ENCODE data around the gene GTF2H4.

The GTF2H4 gene

DNA sequence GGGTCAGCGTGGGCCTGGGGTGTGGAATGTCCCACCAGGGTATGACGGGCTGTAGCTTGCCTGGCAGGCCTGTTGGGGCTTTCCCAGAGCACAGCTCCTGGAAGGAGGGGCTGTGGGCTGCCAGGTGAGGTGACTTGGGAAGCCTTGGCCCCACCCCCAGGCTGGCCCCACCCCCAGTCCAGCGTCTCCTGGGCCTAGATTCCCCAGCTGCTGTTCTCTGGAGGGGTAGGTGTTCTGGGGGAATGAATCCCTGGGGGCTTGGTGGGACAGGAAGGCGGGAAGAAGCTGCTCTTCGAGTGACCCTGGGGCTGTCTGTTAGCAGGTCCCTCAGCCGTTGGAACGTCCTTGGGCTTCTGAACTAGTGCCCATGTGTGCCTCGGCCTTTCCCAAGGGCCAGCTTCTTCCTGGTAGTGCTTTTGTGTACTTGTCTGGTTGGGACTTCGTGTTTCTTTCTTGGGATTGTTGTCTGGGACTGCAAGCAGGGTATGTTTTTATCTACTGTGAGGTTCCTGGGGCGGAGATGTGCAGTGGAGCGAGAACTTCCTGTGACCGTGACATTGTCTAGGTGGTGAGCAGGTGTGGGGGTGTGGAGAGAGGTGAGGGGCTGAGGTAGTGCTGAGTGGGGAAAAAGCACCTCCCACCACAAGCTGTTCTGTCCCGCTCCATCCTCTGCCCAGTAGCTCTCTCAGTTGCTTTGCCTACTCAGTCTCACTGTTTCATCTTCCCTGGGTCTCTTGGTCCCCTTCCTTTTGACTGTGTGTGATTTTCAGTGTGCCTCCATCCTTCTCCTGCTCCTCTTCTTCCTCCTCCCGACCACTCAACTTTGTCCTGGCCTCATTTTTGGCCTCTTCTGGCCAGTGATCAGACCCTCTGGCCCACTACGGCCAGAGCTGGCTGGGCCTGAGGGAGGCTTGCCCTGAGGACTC, 25.0 kb upstream of the GTF2H4 start:
- DNase-seq = no peak

DNA sequence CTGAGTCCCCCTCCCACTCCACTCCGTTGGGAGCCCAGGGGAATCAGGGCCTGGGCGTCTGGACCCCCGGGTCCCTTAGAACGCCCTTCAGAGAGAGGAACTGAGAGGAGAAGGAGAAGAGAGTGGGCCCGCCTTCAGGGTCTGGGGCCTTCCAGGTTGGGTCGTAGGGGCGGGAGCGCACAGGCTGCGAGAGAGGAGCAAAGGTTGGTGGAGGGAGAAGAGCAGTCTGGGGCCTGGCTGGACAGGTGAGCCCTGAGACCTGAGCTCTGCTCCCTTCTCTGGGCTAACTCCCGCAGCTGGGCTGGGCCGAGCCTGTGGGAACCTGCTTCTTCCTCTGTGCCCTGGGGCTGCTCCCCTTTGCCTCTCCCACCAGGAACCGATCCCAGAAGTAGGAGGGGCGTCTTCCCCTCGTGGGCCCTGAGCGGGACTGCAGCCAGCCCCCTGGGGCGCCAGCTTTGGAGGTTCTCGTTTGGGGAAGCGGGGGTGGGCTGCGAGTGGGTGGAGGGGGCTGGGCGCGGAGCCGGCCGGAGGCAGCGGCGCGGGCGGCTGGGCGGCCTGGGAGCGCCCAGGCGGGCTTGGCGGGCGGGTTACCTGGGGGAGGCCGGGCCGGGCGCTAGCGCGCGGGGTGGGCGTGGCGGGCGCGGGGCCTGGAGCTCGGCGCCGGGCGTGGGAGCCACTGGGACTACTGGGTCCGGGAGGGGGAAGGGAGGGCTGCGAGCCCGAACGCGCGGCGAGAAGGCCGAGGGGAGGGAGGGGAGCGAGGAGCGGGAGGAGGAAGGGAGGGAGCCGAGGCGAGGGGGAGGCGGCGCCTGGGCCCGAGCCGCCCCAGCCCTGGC, 24.1 kb upstream of the GTF2H4 start, which contains the start of gene DDR1:
DDR1 (plus strand) TSS at position 835 of the 836 bp plus-strand sequence. CDS start 4,211 bp downstream, outside the sequence.
- no peak for DNase-seq

DNA sequence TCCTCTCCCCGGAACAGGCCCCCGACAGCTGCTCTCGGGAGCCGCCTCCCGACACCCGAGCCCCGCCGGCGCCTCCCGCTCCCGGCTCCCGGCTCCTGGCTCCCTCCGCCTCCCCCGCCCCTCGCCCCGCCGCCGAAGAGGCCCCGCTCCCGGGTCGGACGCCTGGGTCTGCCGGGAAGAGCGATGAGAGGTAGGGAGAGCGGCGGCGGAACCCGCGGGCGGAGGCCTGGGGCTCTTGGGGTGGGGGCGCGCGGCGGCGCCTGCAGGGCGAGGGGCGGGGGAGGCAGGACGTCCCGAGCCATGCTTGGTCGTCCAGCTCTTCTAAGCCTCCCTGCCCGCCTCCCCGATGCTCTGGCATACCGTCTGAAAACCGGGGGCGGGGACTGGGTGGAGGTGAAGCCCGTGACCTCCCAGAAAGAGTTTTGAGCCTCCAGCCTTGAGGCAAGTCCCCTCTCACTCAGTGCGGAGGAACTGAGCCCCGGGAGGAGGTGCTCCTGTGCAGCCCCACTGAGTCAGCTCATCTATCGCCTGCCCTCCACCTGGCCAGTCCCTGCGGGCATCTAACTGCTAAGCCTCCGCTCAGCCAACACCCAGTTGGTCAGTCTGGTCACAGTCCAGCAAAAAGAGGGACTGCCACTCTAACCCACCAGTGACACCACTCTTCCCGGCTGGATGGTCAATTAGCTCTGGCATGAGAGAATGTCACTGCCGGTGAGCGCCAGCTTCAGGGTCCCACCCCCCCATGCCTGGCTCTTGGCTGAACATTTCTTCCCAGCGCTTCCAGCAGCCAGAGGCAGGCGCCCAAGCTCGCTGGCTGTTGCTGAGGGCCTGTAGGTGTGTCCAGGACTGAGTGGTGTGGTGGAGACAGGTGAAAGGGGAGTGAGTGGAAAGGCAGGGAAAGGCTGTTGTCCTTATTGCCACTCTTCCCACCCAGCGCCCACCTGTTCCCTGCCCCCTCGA, 23.2 kb upstream of the GTF2H4 start:
- DNase-seq = no peak

DNA sequence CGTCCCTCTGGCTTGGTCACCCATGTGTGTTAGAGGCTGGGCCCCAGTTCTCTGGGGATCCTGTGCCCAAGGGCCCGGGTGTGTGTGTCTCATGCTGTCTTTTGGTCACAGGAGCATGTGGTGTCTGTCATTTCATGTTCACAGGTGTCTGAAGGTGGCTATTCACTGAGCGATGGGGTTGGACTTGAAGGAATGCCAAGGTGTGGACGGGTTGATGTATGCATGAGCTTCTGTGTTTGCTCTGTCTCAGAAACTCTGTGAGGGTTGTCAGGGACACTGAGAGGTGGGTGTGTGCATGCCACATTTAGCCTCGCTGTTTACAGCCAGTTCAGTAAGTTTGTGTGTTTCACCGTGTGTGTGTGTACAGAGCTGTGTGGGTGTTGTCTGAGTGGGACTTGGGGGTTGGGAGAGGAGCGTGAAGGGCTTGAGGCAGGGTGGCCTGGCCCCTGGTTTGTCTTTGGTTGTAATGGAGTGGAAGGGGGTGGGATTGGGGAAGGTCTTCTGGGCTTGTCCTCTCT, 22.5 kb upstream of the GTF2H4 start:
- no peak for DNase-seq

DNA sequence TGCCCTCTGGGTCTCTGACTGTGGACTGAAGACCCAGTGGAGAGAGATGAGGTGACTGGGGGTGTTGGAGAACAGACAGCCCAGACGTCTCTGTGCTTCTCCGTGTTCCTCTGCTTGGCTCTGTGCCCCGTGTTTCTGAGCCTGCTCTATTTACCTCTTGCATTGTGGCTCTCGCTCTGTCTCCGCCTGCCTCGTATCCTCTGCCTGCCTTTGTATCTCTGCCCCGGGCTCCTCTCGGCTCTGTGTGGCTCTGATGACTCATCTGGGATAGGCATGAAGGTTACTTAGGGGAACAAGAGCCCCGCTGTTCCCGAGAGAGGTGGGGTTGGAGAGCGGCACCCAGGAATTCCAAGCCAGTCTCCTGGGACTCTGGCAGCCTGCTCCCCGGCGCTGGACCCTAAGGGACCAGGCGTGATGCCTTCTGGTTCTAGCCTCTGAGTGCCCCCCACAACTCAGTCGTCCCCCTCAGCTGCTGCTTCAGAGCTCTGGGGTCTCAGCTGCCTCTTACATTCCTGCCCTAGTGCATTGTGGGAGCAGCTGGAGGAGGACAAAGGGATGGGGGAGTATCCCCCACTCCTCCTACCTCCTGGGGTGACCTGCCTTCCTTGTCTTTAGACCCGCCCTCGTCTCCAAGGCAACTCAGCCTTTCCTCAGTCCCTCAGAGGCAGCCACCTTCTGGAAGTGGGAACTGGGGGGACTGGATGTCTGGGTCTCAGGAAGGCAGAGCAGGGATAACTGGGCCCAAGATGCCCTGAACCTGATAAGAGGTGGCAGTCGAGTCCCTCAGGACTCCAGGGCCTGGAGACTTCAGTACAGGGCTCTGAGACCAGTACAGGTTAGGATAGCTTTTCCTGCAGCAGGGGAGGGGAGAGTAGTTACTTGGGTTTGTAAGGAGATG, 21.8 kb upstream of the GTF2H4 start:
- DNase-seq = no peak

DNA sequence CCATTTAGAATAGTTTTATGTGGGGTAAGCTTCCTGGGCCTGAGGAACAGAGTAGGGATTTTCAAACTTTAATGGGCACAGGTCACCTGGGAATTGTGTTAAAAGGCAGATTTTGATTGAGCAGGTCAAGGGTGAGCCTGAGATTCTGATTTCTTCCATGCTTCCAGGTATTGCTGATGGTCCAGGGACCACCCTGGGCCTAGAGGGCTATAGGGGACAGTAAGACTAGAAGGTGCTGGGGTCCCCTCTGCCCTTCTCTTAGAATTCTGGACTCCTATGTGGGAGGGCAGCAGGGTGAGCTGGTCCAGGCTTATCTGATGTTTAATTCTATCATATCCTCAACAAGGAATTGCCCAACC, 21.1 kb upstream of the GTF2H4 start:
- no peak for DNase-seq

DNA sequence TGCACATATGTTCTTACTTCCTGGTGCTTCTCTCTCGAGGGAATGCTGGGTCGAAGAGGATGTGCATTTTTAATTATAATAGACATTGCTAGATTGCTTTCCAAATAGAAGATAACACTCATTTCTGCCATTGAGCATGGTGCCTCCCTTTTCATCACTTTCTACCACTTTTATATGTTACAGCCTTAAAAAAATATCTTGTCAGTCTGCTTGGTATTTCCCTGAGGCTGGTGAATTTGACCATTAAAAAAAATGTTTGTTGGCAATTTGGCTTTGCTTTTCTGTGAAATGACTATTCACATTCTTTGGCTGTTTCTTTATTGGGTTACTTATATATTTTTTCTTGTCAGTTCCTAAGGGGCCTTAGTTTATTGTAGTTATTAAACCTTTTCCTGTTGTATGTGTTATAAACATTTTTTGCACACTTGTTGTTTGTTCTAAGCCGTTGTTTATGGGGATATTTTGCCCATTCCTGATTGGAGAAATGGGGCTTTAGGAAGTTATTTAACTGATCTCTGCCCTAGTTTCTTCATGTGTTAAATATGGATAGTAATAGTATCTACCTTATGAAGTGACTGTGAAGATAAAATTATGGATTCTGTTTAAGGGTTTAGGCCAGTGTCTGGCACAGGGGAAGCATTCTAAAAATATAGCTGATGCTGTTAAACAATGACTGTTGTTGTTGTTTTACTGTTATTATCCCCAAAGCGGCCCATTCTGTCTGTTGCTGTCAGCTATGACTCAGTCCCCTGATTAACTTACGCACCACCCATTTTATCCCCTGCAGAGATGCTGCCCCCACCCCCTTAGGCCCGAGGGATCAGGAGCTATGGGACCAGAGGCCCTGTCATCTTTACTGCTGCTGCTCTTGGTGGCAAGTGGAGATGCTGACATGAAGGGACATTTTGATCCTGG, 19.8 kb upstream of the GTF2H4 start:
- no peak for DNase-seq

DNA sequence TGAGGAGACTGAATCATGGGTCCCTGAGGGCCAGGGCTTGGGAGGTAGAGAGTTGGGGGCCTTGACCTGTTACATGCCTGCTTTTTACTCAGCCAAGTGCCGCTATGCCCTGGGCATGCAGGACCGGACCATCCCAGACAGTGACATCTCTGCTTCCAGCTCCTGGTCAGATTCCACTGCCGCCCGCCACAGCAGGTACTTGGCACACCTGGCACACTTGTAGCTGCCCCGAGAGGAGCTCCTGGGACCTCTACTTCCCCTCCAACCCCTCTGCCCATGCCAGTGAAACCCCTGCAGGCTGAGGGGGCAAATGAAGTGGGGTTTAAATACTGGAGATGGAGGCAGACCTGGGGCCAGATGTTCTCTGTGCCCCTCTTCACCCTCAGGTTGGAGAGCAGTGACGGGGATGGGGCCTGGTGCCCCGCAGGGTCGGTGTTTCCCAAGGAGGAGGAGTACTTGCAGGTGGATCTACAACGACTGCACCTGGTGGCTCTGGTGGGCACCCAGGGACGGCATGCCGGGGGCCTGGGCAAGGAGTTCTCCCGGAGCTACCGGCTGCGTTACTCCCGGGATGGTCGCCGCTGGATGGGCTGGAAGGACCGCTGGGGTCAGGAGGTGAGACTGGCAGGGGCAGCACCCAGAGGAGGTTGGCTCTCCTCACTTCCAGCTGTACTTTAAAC, 19.1 kb upstream of the GTF2H4 start:
- DNase-seq = no peak

DNA sequence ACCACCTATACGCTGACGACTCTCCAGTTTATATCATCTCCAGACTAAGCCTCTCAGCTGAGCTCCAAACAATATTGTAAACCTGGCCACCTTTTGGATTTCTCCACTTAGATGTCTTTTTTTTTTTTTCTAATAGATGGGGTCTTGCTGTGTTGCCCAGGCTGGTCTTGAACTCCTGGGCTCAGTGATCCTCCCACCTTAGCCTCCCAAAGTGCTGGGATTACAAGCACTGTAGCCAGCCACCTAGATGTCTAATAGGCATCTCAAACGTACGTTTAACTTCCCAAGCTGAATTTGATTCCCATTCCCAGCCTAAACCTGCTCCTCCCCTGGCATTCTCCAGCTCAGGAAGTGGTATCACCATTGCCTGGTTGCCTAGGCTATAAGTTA, 18.5 kb upstream of the GTF2H4 start:
- no peak for DNase-seq

DNA sequence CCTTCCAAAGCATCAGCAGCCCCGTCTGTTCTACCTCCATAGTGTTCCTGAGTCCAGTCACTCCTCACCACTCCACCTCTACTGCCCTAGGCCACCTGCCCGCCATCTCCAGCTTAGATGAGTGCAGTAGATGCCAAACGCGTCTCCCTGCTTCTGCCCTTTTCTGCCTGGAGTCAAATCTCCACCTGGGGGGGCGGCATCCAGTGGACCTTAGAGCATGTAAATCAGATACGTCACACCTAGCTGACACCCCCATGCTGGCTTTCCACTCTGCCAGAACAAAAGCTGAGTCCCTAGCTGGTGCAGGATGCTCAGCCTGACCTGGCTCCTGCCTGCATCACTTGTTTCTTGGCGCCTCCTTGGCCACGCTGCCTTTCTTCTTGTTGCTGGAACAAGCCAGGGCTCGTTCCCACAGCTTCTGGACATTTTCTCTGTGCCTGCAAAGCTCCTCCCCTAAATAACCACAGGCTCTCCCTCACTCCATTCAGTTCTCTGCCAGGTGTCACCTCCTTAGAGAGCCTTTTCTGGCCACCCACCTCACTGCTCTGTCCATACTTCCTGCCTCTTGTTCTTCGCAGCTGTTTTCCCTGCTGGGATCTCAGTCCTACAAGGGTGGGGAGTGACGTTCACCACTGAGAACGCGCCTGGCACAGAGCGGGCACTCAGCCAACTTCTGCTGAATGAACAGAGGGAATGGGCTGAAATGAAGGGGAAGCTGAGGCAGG, 17.9 kb upstream of the GTF2H4 start:
- DNase-seq = no peak

DNA sequence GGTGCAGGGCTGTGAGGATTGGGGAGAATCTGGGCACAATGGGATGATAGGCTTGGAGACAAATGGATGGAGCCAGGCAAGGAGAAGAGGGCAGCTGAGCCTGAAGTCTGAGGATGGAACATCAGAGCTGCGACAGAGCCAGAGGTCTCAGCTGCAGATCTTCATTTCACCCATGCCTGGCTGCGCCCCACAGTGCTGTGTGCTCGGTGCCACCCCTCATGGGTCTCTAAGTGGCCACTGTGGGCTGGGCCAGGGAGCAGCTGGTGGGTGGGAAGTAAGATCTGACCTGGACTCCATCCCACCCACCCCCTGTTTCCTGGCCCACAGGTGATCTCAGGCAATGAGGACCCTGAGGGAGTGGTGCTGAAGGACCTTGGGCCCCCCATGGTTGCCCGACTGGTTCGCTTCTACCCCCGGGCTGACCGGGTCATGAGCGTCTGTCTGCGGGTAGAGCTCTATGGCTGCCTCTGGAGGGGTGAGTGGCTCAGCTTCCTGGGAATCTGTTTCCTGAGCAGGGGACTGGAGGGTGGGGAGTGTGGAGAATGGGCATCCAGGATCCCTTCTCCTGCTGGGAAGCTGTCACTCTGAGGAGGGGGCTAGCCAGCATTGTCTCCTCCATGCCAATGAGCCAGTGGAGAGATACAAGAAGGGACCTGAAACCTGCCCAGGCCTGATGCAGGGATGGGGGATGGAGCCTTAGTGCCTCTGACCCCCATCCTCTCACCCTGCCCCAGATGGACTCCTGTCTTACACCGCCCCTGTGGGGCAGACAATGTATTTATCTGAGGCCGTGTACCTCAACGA, 17.2 kb upstream of the GTF2H4 start:
- no peak for DNase-seq

DNA sequence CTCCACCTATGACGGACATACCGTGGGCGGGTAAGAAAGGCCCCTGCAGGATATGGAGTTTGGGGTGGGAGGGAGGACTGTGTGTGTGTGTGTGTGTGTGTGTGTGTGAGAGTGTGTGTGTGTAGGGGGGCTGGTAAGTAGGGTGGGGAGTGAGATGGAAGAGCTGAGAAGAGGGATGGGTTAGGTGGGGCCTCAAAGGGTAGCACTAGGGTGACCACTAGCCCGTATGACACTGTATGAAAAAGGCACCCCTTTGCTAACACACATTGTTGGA, 16.6 kb upstream of the GTF2H4 start:
- no peak for DNase-seq

DNA sequence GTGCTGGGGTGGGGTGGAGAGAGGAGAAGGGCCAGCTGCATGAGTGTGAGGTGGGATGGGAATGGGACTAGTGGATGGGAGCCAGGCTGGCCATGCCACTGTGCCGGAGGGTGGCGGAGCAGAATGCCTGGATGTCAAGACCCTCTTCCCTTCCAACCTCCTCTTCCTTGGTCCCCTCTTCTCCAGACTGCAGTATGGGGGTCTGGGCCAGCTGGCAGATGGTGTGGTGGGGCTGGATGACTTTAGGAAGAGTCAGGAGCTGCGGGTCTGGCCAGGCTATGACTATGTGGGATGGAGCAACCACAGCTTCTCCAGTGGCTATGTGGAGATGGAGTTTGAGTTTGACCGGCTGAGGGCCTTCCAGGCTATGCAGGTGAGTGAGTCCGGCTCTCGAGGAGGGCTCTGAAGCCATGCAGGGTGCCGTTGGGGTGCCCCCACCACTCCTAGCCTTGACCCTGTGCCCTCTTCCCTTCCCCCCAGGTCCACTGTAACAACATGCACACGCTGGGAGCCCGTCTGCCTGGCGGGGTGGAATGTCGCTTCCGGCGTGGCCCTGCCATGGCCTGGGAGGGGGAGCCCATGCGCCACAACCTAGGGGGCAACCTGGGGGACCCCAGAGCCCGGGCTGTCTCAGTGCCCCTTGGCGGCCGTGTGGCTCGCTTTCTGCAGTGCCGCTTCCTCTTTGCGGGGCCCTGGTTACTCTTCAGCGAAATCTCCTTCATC, 16.0 kb upstream of the GTF2H4 start:
- DNase-seq = no peak

DNA sequence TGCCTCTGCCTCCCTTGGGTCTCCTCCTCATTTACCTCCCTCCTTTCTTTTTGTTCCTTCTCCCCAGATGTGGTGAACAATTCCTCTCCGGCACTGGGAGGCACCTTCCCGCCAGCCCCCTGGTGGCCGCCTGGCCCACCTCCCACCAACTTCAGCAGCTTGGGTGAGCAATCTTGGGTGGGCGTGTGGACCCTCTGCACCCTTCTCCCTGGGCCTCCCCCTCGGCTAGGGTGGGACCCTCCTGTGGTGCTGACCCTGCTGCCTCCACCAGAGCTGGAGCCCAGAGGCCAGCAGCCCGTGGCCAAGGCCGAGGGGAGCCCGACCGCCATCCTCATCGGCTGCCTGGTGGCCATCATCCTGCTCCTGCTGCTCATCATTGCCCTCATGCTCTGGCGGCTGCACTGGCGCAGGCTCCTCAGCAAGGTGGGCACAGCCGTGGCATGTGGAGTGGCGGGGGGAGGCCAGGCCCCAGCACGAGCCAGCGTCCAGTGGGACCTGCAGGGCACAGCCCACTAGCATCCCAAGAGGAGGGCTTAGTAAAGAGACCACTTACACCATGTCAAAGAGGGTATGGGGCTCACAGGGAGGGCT, 14.9 kb upstream of the GTF2H4 start:
- DNase-seq = no peak

DNA sequence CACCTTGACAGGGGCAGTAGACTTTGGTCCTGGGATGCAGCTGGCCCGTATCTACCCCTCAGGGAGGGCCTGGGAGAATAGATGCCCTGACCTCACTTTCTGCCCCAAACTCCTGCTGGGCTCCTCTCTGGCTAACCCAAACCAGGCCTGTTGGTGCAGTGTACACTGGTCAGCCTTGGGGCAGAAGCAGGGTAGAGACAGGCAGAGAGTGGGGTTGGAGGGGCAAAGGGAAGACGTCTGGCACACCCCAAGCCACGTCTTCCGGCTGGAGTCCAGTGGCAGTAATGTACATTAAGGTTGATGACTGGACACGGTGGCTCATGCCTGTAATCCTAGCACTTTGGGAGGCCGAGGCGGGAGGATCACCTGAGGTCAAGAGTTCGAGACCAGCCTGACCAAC, 14.3 kb upstream of the GTF2H4 start:
- DNase-seq = no peak

DNA sequence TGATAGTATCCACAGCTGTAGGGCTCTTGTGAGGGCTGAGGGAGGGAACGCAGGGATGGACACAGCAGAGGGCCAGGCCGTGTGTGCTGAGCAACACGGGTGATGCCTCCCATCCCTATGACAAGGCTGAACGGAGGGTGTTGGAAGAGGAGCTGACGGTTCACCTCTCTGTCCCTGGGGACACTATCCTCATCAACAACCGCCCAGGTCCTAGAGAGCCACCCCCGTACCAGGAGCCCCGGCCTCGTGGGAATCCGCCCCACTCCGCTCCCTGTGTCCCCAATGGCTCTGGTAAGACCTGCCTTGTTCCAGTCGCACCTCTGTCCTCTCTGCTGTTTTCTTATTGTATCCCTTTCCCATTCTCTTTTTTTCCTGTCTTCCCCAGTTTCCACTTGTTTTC, 13.6 kb upstream of the GTF2H4 start:
- DNase-seq = no peak

DNA sequence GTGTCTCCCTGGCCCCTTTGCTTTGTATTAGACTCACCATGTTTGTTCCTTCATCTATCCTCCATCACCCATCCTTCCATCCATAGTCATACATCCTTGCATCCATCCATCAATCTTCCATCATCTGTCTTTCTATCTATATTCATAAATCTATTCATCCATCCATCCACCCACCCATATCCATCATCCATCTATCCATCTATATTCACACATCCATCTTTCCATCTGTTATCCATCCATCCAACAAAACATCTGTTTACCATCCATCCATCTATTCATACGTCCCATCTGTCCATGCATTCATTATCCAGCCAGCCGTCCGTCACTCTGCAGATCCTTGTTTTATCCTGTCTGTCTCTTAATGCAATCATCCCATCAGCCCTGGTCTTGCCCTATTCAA, 13.1 kb upstream of the GTF2H4 start:
- no peak for DNase-seq
